HG03025 (cell line): Measurements from ENCODE around the gene NEUROD2.

ENCODE experiments used
- ATAC-seq: cut with Tn5 transposase; IDR thresholded peaks from one replicate; pipeline ENCODE4 v1.9.1; 2021; ENCODE audit warnings: mild to moderate bottlenecking, moderate library complexity; ENCODE audit not compliant: unreplicated experiment, low FRiP score

Gene NEUROD2

GRCh38 chr17:39619786-39620101, 12.0 kb upstream of the NEUROD2 start:
- ATAC-seq: no peak

- ATAC-seq: no peak
Measured at GRCh38 chr17:39618956-39619785, 11.5 kb upstream of the NEUROD2 start.

GRCh38 chr17:39618246-39618913, 10.7 kb upstream of the NEUROD2 start:
- ATAC-seq: no peak

- ATAC-seq: no peak
Measured at GRCh38 chr17:39617446-39618245, 9.9 kb upstream of the NEUROD2 start.

GRCh38 chr17:39617100-39617445, 9.4 kb upstream of the NEUROD2 start:
- no peak for ATAC-seq

- no peak for ATAC-seq
Measured at GRCh38 chr17:39615434-39615833, 7.7 kb upstream of the NEUROD2 start.

GRCh38 chr17:39614545-39615157, 6.9 kb upstream of the NEUROD2 start:
- no peak for ATAC-seq

GRCh38 chr17:39612935-39613464, 5.3 kb upstream of the NEUROD2 start:
- no peak for ATAC-seq

- ATAC-seq: no peak
Measured at GRCh38 chr17:39612291-39612894, 4.7 kb upstream of the NEUROD2 start.

GRCh38 chr17:39611401-39612112, 3.8 kb upstream of the NEUROD2 start:
- no peak for ATAC-seq

GRCh38 chr17:39609416-39610025, 1.8 kb upstream of the NEUROD2 start:
- no peak for ATAC-seq

GRCh38 chr17:39608142-39608981, 642 bp upstream of the NEUROD2 start:
- no peak for ATAC-seq

- no peak for ATAC-seq
Measured at GRCh38 chr17:39607057-39607850, 466 bp downstream of the NEUROD2 start.

GRCh38 chr17:39606434-39607056, 1.2 kb downstream of the NEUROD2 start:
- ATAC-seq: no peak

GRCh38 chr17:39605492-39606433, 2.0 kb downstream of the NEUROD2 start:
- ATAC-seq: no peak

- no peak for ATAC-seq
Measured at GRCh38 chr17:39604911-39605491, 2.7 kb downstream of the NEUROD2 start.
